AG09319 (cell line): Measurements from ENCODE around the gene KCTD21.
"Not testable (repeated sequence)": the region's sequence is repeated elsewhere in the genome, so short reads cannot be mapped to it uniquely, and the experiment has no call there.

ENCODE experiments used
- DNase-seq: peaks from one replicate; pipeline ENCODE4 v3.0.0-alpha.2; 2010; ENCODE audit warnings: low read depth; ENCODE audit errors: extremely low read depth
- CTCF ChIP-seq: IDR thresholded peaks from 2 replicates; pipeline ENCODE4 v1.5.1; 2011; ENCODE audit warnings: low read depth, mild to moderate bottlenecking, inconsistent platforms, low read length, moderate library complexity

The KCTD21 gene

GRCh38 chr11:78188286-78189173 is at the start of gene KCTD21, which contains the start of gene USP35:
KCTD21 (minus strand) TSS chr11:78188626; CDS start chr11:78174554, 14,072 bp downstream.
USP35 (plus strand) TSS chr11:78188919; CDS start chr11:78196246, 7,327 bp downstream.
- TF ChIP-seq CTCF: no peak
- DNase-seq: peak; percentile 89

GRCh38 chr11:78237293-78238046 is 49.0 kb upstream of the KCTD21 start:
- no peak for DNase-seq
- TF ChIP-seq CTCF: no peak

- DNase-seq: no peak
- TF ChIP-seq CTCF: no peak
These were observed 45.6 kb upstream of the KCTD21 start for GRCh38 chr11:78234006-78234405.

DNA sequence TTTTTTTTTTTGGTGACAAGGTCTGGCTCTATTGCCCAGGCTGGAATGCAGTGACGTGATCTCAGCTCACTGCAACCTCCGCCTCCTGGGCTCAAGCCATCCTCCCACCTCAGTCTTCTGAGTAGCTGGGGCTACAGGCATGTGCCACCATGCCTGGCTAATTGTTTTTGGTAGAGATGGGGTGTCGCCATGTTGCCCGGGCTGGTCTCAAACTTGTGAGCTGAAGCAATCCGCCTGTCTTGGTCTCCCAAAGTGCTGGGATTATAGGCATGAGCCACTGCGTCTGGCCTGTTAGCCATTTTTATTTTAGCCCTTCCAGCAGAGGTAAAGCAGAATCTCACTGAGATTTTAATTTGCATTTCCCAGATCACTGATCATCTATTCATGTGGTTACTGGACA is 44.6 kb upstream of the KCTD21 start:
- not testable (repeated sequence) for DNase-seq

DNA sequence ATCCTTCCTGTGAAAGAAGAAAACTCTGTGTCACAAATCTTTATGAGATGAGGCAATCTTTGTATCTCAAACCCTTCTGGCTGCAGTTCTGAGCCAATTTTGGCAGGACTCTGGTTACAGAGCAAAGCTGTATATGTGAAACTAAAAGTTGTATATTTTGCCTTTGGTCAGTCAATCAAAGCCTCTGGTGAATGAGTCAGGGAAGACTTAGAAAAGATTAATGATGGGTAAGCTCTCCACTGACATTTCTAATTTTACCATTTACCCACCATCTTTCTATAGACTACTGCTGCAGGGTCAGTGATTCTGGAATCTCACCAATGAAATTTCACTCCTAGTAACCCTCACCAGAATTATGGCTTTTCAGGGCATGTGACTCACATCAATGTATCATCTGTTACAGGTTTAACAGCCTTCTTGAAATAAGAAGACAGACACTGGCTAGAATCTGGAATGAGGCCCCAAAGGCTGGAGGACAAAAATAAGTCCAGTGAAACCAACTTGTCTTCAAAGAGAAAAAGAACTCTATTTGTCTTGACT is 43.6 kb upstream of the KCTD21 start:
- no peak for TF ChIP-seq CTCF
- peak; percentile 27 for DNase-seq

- DNase-seq: no peak
- TF ChIP-seq CTCF: no peak
These were observed 41.9 kb upstream of the KCTD21 start for GRCh38 chr11:78230161-78230877.

DNA sequence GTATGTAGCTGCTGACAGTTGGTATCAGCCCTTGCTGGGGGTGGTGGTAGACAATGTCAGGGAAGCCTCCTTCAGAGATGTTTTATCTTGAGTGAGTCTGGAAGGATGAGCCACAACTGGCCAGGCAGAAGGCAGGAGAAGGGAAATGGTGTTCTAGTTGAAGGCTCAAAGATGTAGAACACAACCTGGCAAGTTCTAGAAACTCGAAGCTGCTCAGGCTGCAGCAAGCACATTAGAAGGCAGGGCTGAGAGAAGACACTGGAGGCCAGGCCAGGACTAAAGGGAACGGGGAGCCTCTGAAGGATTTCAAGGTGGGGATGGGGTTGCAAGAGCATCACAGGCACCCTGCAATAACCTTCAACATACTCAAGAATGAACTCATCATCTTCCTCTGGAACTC is 40.7 kb upstream of the KCTD21 start:
- no peak for DNase-seq
- no peak for TF ChIP-seq CTCF
